Erythroblast (primary cell): ENCODE data around the gene ZNRF3.
"Not testable (repeated sequence)": the region's sequence is repeated elsewhere in the genome, so short reads cannot be mapped to it uniquely, and the experiment has no call there.

Source experiments
- DNase-seq, 2 experiments: peaks; one replicate each; lab custom pipeline; 2025; lab: John Stamatoyannopoulos, UW
- GATA1 ChIP-seq: IDR thresholded peaks from 2 replicates; pipeline ENCODE4 v1.6.1; 2011; ENCODE audit warnings: low read depth, mild to moderate bottlenecking, control low read depth, low read length, moderate library complexity
- POLR2A ChIP-seq: IDR thresholded peaks from 2 replicates; pipeline ENCODE4 v1.6.1; 2011; ENCODE audit warnings: mild to moderate bottlenecking, low read length

The ZNRF3 gene

DNA sequence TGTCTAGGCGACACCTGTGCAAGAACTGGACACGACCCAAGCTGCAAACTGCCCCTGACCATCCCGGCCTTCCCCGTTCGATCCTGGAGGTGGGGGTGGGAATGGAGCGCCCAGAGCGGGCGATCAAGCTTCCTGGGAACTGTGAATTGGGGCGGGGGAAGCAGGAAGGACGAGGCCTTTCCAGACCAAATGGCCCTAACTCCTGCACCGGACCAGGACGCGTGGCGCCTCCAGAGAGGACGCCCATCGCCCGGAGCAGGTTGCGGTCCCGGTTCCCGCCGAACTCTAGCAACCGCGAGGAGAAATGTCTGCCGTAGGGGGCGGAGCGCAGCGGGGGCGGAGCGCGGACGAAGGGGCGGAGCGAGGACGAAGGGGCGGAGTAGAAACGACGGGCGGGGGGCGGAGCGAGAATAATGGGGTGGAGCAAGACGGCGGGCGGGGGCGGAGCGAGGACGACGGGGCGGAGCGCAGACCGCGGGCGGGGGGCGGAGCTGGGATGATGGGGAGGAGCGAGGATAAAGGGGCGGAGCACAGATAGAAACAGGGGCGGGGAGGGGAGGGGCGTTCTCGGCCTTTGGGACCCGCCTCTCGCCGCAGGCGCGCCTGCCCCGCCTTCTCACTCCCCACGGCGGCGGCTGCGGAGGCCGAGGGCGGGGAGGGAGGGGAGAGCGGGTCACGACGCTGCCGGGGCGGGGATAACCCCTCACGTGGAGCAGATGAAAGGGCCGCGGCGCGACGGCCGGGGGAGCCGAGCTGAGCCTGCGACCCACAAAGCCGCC is at the start of gene ZNRF3:
Gene ZNRF3, plus strand, starts transcription at position 695 of the 779 bp plus-strand sequence. CDS start 195 bp downstream, outside the sequence.
- TF ChIP-seq GATA1 (no peak), POLR2A (peak; percentile 57)
- peak; percentile 92 to 98 for DNase-seq

DNA sequence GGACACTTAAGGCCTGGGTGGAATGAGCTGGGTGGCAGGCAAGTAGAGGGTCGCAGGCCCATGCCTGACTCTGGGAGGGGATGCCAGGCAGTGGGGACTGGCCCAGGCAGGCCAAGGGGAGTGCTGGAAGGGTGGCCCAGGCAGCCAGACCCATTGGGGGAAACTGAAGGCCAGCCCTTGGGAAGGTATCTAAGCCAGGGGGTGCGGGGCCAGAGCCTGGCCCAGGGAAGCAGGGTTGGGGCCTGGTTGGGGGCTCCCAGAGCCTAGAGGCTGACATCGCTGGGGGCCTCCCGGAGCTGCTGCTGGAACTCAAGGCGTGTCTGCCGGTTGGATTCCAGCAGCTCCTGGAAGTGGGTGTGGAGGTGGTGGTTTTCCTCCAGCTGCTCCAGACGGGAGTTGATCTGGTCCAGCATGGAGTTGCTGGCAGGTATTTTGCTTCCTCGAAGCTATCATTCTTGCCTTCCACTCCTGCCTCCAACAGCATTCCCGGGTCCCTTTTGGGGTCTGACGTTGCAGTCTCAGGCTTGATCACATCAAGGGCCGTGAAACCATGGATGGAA is 47.7 kb upstream of the ZNRF3 start:
- no peak for DNase-seq
- TF ChIP-seq GATA1 = no peak
- TF ChIP-seq POLR2A = no peak

DNA sequence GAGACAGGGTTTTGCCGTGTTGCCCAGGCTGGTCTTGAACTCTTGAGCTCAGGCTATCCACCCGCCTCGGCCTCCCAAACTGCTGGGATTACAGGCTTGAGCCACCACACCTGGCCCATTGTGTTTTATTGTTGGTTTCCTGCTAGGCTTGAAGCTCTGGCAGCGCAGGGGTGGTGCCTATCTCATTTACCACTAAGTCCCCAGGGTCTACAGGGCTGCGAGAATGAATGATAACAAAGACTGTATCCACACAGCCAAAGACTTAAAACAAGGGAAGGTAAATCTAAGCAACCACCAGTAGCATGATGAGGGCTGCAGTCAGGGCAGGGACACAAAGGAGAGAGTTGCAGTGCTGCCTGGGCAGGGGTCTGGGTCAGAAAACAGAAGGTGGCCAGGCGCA is 45.7 kb upstream of the ZNRF3 start:
- no peak for DNase-seq
- TF ChIP-seq GATA1 (no peak), POLR2A (no peak)

DNA sequence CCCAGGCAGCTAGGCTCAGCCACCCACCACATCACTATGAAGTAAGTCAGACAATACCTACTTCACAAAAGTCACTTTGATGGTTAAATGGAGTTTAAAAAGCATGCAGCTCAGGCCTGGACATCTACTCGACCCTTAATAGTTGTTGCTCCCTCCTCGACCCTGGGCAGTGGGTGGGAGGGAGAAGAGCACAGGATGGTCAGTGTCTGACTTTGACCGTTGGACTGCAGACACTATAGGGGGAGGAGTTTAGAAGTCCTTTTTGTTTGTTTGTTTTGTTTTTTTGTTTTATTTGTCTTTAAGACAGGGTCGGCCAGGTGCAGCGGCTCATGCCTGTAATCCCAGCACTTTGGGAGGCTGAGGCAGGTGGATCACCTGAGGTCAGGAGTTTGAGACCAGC is 44.4 kb upstream of the ZNRF3 start:
- no peak for DNase-seq
- TF ChIP-seq GATA1 = no peak
- TF ChIP-seq POLR2A = no peak

DNA sequence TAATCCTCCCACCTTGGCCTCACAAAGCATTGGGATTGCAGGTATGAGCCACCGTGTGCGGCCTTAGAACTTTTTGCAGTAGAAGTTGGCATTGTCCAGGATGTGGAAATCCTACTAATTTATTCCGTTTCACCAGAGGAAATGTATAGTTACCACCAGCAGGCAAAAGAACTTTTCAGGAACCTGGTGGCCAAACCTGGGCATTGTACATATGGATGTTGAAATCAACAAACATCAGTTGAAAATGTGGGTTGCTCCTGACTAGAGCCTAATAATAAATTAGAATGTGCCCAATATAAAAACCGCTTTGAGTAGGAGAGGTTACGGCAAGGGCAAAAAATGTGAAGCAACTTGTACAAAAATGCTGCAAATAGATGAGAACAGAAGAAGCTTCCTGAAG is 42.3 kb upstream of the ZNRF3 start:
- TF ChIP-seq POLR2A = no peak
- no peak for TF ChIP-seq GATA1
- no peak for DNase-seq

DNA sequence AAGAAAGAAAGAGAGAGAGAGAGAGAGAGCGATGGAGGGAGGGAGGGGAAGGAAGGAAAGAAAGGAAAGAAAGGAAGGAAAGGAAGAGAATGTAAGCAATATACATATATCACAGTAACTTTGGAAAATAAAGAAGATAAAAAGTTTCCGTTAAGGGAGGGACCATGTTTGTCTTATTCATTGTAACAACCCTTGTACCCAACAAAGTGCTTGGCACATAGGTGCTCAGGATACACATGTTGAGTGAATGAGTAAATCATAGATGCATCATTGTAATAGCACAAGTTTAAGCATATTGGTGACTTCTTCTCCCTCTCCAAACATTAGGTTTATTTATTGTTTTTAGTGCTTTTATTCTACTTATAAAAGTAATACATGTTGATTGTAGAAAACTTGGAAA is 39.7 kb upstream of the ZNRF3 start:
- DNase-seq = no peak
- no peak for TF ChIP-seq POLR2A
- TF ChIP-seq GATA1 = no peak

DNA sequence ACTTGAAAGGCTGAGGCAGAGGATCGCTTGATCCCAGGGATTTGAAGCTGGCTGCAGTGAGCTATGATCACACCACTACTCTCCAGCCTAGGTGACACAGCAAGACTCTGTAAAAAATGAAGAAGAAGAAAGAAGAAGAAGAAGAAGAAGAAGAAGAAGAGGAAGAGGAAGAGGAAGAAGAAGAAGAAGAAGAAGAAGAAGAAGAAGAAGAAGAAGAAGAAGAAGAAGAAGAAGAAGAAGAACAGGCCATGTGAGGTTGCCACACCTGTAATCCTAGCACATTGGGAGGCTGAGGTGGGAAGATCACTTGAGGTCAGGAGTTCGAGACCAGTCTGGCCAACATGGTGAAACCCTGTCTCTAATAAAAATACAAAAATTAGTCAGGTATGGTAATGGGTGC is 39.1 kb upstream of the ZNRF3 start:
- not testable (repeated sequence) for DNase-seq

DNA sequence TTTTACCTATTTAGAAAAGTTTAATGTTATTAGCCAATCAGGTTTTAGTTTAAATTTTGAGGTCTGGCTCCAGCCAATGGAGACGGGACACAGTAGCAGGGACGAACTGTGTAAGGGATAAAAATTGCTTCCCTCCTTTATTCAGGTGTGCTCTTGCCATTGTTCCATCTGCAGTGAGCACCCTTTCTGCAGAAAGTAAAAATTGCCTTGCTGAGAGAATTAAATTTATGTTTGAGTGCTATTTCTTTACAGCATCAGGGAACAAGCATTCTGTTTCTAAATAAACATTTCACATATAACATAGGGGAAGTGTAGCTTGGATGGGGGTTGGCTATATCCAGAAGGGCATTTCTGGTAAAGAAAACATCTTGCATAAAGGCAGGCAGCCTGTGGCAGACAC is 36.4 kb upstream of the ZNRF3 start:
- no peak for DNase-seq
- TF ChIP-seq GATA1 = no peak

DNA sequence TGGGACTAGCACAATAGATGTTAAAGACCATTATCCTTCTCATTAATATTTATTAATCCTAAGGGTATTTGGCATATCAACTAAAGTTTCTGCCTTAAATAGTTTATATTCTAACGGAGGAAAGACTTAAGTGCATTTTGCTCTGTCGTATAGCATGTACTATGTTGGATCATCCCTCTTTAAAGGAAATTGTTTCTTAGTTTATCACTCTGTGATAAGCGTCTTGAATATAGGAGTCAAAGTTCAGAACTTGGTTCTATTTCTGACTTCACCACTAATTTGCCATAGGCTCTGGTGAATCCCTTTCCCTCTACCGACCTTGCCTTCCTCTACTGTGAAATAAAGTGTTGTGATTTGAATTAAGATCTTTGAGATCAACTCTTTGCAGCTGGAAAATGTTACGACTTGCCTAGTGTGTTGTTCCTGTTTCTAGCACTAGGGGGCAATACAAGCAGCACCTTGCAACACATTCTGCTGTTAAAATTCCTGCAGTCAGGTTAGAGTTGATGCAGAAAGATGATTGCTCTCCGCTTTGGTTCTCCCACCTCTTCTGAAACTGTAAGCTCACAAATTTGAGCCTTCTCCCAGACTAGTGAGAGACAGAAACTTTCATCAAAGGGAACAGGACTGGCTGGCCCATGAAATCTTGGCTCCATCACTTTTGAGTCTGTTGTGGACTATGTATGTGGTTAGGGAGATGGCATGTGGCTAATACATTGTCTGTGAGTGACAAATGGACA is 27.8 kb upstream of the ZNRF3 start:
- TF ChIP-seq POLR2A (no peak), GATA1 (no peak)
- DNase-seq = peak; percentile 68 to 83

DNA sequence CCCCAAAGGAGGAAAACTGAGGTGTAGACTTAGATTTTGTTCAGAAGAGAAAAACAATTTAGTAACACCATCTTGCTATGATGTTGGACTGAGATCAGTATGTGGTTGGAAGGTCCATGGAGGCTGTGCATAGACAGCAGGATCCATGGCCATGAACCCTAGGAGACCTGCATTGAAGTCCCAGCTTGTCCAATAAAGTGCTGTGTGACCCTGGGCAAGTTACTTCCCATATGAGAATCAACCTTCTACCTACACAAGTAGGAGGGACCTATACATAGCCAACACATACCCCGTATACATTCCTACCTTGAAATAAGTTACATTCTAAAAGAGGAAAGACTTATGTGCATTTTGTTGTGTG is 27.3 kb upstream of the ZNRF3 start:
- no peak for DNase-seq
- TF ChIP-seq GATA1 (no peak), POLR2A (no peak)

DNA sequence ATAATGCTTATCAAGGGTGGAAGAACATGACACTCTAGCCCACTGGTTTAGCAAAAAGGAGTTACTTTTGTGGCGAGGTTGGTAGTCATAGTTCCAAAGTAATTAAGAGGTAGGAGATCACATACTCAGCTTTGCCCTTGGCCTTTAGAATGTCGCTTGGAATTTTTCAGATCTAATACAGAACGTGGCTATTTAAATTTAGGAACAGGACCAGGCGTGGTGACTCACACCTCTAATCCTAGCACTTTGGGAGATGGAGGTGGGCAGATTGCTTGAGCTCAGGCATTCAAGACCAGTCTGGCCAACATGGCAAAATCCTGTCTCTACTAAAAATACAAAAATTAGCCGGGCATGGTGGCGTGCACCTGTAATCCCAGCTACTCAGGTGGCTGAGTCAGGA is 26.1 kb upstream of the ZNRF3 start:
- TF ChIP-seq POLR2A (no peak), GATA1 (no peak)
- DNase-seq = no peak

DNA sequence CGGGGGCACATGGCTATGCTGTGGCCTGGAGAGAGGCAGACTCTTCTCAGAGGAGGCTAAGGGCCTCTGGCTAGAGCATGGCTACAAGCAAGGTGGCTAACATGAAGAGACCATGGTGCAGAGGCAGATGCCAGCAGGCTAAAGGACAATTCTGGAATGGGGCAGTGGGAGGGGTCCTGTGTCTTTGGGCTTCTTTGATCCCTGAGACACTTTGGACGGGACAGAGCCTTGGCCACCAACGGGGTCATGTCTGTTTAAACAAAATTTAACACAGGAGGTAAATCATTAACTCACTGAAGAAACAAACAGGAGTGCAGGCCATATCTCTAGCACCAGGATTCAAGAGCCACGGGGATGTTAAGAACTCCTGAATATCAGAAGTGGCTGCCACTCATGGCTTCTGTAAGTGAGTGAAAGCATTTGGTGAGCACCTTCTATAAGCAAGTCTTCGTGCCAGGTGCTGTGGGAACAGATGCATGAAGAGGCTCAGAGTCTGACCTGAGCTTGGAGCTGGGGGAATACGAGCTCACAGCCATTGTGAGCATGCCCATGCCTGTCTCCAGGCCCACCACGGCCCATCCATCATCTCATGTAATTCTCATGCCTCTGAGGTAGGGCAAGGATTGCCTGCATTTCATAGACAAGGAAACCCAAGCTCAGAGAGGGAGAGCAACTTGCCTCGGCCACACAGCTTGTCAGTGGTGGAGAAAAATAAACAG is 18.3 kb upstream of the ZNRF3 start:
- TF ChIP-seq POLR2A (no peak), GATA1 (no peak)

DNA sequence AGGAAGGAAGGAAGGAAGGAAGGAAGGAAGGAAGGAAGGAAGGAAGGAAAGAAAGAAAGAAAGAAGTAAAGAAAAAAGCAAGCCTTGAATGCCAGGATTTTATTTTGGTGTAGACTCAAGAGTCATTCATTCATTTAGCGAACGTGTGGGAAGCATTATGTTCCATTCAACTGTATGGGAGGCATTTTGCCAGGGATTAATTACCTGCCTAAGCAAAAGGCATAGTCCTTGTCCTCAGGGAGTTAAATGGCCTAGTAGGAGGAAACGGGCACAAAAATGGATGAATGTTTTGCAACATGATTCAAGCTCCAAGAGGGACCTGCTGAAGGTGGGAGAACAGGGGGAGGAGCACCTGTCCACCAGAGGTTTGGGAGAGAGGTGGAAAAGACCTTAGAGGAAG is 16.2 kb upstream of the ZNRF3 start:
- TF ChIP-seq GATA1 (no peak), POLR2A (no peak)
- no peak for DNase-seq

More for the DNA sequence above, 18.3 kb upstream of the ZNRF3 start:
- DNase-seq = no peak

DNA sequence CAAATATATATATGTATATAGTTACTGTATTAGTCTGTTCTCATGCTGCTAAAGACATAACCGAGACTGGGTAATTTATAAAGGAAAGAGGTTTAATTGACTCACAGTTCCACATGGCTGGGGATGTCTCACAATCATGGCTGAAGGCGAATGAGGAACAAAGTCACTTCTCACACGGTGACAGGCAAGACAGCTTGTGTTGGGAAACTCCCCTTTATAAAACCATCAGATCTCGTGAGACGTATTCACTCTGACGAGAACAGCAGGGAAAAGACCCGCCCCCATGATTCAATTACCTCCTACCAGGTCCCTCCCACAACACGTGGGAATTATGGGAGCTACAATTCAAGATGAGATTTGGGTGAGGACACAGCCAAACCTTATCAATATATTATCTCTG is 15.0 kb upstream of the ZNRF3 start:
- peak; percentile 6 to 16 for DNase-seq
